T1000 (cell line): ENCODE measurements around the gene OR8H3.
"Not testable (repeated sequence)": the region's sequence is repeated elsewhere in the genome, so short reads cannot be mapped to it uniquely, and the experiment has no call there.

Source experiments
- DNase-seq: peaks from one replicate; lab custom pipeline; 2025; ENCODE audit warnings: mixed read lengths; lab: John Stamatoyannopoulos, UW

Gene OR8H3

GRCh38 chr11:56122073-56122472, at the start of gene OR8H3:
Gene OR8H3 (plus strand): TSS chr11:56122373. CDS start chr11:56122373, 0 bp downstream.
- DNase-seq = no peak

- no peak for DNase-seq
Measured at GRCh38 chr11:56089697-56090096, 32.5 kb upstream of the OR8H3 start.

GRCh38 chr11:56093008-56093407, 29.2 kb upstream of the OR8H3 start, which contains the start of gene OR8I2:
Gene OR8I2 (plus strand): TSS chr11:56093308. CDS start chr11:56093308, 0 bp downstream.
- DNase-seq = no peak

- no peak for DNase-seq
Measured at GRCh38 chr11:56103210-56103737, 18.9 kb upstream of the OR8H3 start, which contains the start of gene OR8H2. Gene OR8H2 (plus strand): TSS chr11:56103687. CDS start chr11:56105043, 1,356 bp downstream.

GRCh38 chr11:56140151-56140661, 18.0 kb downstream of the OR8H3 start, which contains the start of gene OR8J3:
Gene OR8J3 (minus strand): TSS chr11:56140201. CDS start chr11:56137718, 2,483 bp downstream.
- no peak for DNase-seq

- not testable (repeated sequence) for DNase-seq
Measured at GRCh38 chr11:56143681-56144080, 21.5 kb downstream of the OR8H3 start.

GRCh38 chr11:56151376-56151775, 29.2 kb downstream of the OR8H3 start:
- DNase-seq = no peak

- no peak for DNase-seq
Measured at GRCh38 chr11:56152333-56152732, 30.2 kb downstream of the OR8H3 start.

- no peak for DNase-seq
Measured at GRCh38 chr11:56160217-56160616, 38.0 kb downstream of the OR8H3 start, which contains the start of gene OR8K5. Gene OR8K5 (minus strand): TSS chr11:56160317. CDS start chr11:56160317, 0 bp downstream.

- no peak for DNase-seq
Measured at GRCh38 chr11:56163804-56164203, 41.6 kb downstream of the OR8H3 start.

- no peak for DNase-seq
Measured at GRCh38 chr11:56172256-56172830, 50.2 kb downstream of the OR8H3 start.
